Osteoblast (primary cell): ENCODE results near the gene EPHA4. TPM values are rescaled to one million over a fixed set of nuclear protein-coding genes. Genes with fewer than 3 reads are reported as not detected.

Experiments
- DNase-seq: peaks from one replicate; pipeline ENCODE4 v3.0.0; 2011; ENCODE audit warnings: low spot score, mixed read lengths; ENCODE audit not compliant: insufficient read length; ENCODE audit errors: missing footprints
- H2AFZ ChIP-seq: 2 replicates; pipeline ENCODE4 v1.6.0; 2011; ENCODE audit warnings: mild to moderate bottlenecking, low read length
- H3K27ac ChIP-seq: 2 replicates; pipeline ENCODE4 v1.5.1; 2011; ENCODE audit warnings: mild to moderate bottlenecking, low read depth, low read length, moderate library complexity
- H3K27me3 ChIP-seq: 2 replicates; pipeline ENCODE4 v1.6.0; 2012; ENCODE audit warnings: mild to moderate bottlenecking, control low read depth, inconsistent platforms, low read length, moderate library complexity; ENCODE audit not compliant: insufficient read depth
- H3K36me3 ChIP-seq: 2 replicates; pipeline ENCODE4 v1.5.1; 2011; ENCODE audit warnings: mild to moderate bottlenecking, low read length, control low read depth, moderate library complexity; ENCODE audit not compliant: insufficient read depth
- H3K4me1 ChIP-seq: 2 replicates; pipeline ENCODE4 v1.5.1; 2011; ENCODE audit warnings: mild to moderate bottlenecking, low read length, control low read depth, moderate library complexity; ENCODE audit not compliant: insufficient read depth
- H3K4me2 ChIP-seq: 2 replicates; pipeline ENCODE4 v1.6.0; 2011; ENCODE audit warnings: mild to moderate bottlenecking, low read length; ENCODE audit not compliant: insufficient read depth
- H3K4me3 ChIP-seq: fragments of 200-600 bp; sonication (generic); 3 replicates; pipeline ENCODE4 v1.5.1; 2012; ENCODE audit warnings: mild to moderate bottlenecking, low read length, inconsistent platforms; ENCODE audit not compliant: insufficient read depth
- H3K79me2 ChIP-seq: 2 replicates; pipeline ENCODE4 v1.6.0; 2012; ENCODE audit warnings: mild to moderate bottlenecking, low read length, control low read depth, inconsistent platforms; ENCODE audit not compliant: insufficient read depth
- H3K9me3 ChIP-seq: 2 replicates; pipeline ENCODE4 v1.5.1; 2011; ENCODE audit warnings: low read depth, low read length, control low read depth
- H4K20me1 ChIP-seq: 2 replicates; pipeline ENCODE4 v1.6.0; 2012; ENCODE audit warnings: mild to moderate bottlenecking, low read length, control low read depth; ENCODE audit not compliant: insufficient read depth
- total RNA-seq: library from RNA; depleted of rRNA; stranded (reverse); fragments of >200 nt; gene quantifications from 2 replicates; pipeline ENCODE4 v1.2.3, GENCODE V29; 2012
- TF ChIP-seq, protein P1 (sequence below): IDR thresholded peaks from 2 replicates; pipeline ENCODE4 v1.5.1; 2011; ENCODE audit warnings: mild to moderate bottlenecking, low read depth, low read length, moderate library complexity; ENCODE audit errors: extremely low read depth

EPHA4 gene
- total RNA-seq, 1 donor = 15.9 TPM

DNA sequence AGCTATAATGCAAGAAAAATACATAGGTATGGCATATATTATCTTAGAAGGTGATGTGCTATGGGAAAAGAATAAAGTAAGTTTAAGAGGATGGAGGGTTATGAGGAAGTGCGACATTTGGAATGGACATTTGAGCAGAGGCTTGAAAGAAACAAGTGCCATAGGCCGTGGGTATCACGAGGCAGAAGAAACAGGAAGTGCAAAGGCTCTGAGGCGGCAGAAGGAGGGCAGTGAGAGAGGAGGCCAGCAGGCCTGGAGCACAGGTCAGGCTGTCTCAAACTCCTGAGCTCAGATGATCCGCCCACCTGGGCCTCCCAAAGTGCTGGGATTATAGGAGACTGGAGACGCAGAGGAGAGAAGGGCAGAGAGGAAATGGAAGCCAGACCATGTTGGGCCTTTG, 40.7 kb upstream of the EPHA4 start:
- Histone ChIP-seq H3K9me3 (no peaks in the 10 kb centered on the region), H3K36me3 (no peaks in the 10 kb centered on the region), H3K27ac (no peak overlapping the region), H2AFZ (no peak overlapping the region), H3K4me3 (no peak overlapping the region), H3K79me2 (no peaks in the 10 kb centered on the region), H3K27me3 (no peaks in the 10 kb centered on the region), H3K4me1 (no peaks in the 10 kb centered on the region), H4K20me1 (no peaks in the 10 kb centered on the region), H3K4me2 (no peak overlapping the region)
- DNase-seq = no peak
- TF ChIP-seq, protein P1, sequence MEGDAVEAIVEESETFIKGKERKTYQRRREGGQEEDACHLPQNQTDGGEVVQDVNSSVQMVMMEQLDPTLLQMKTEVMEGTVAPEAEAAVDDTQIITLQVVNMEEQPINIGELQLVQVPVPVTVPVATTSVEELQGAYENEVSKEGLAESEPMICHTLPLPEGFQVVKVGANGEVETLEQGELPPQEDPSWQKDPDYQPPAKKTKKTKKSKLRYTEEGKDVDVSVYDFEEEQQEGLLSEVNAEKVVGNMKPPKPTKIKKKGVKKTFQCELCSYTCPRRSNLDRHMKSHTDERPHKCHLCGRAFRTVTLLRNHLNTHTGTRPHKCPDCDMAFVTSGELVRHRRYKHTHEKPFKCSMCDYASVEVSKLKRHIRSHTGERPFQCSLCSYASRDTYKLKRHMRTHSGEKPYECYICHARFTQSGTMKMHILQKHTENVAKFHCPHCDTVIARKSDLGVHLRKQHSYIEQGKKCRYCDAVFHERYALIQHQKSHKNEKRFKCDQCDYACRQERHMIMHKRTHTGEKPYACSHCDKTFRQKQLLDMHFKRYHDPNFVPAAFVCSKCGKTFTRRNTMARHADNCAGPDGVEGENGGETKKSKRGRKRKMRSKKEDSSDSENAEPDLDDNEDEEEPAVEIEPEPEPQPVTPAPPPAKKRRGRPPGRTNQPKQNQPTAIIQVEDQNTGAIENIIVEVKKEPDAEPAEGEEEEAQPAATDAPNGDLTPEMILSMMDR = no peak

DNA sequence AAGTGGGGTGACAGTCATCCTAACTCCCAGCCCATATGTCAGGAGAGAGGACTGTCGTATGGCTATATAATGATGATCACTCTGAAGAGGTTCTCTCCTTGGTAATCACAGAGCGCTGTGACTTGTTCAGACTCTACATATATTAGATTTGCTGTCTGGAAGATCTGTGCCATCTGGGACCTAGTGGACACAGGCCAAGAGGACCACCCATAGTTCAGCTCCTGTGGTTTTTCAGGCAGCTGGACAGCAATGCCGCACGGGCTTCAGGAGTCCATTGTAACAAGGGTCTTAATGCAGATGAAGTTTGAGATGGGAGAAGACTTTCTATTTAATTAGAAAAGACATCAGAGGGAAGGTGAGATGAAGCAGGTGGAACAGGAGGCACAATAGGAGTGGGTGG, 40.1 kb upstream of the EPHA4 start:
- DNase-seq = no peak
- H4K20me1 ChIP-seq = no peaks in the 10 kb centered on the region

DNA sequence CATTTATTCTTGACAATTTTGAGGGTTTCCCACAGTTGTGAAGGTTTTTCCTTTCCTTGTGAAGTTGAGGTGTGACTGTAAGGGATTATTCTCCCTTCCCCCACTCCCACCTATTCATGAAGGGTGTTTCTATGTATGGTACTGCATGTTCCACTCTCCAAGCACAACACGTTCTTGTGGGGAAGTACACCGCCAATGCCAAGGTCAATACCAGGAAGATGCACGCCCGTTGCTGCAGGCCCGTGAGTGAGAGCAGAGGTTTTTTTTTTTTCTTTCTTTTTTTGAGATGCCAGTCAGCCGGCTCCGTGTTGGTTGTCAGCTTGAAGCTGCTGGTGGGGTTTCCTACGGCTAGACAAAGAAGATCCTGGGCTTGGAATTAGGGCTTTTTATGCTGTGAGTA, 38.6 kb upstream of the EPHA4 start:
- H3K27ac ChIP-seq = no peak overlapping the region
- no peak for DNase-seq
- no peaks in the 10 kb centered on the region for H3K4me1 ChIP-seq
- no peak overlapping the region for H2AFZ ChIP-seq
- H3K79me2 ChIP-seq = no peaks in the 10 kb centered on the region
- H3K36me3 ChIP-seq = no peaks in the 10 kb centered on the region
- no peak overlapping the region for H3K4me2 ChIP-seq
- no peak overlapping the region for H3K4me3 ChIP-seq
- H3K27me3 ChIP-seq = no peaks in the 10 kb centered on the region
- no peaks in the 10 kb centered on the region for H4K20me1 ChIP-seq
- H3K9me3 ChIP-seq = no peaks in the 10 kb centered on the region
- TF ChIP-seq, protein P1 = no peak

More for the DNA sequence above, 40.1 kb upstream of the EPHA4 start:
- Histone ChIP-seq H2AFZ (no peak overlapping the region), H3K79me2 (no peaks in the 10 kb centered on the region), H3K4me3 (no peak overlapping the region), H3K4me2 (no peak overlapping the region), H3K9me3 (no peaks in the 10 kb centered on the region), H3K27ac (no peak overlapping the region), H3K36me3 (no peaks in the 10 kb centered on the region), H3K4me1 (no peaks in the 10 kb centered on the region), H3K27me3 (no peaks in the 10 kb centered on the region)
- TF ChIP-seq, protein P1 = no peak

DNA sequence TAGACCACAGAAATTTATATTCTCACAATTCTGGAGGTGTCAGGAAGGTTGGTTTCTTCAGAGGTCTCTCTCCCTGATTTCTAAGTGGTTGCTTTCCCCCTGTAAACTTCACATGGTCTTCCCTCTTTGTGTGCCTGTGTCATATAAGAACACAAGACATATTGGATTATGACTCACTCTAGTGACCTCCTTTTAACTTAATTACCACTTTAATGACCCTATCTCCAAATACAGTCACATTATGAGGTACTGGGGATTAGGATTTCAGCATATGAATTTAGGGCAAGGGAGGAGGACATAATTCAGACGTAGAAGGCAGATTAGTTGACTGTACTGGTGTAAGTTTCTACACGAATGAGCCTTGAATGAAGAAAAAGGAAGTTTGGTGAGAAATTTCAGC, 38.2 kb upstream of the EPHA4 start:
- Histone ChIP-seq H3K4me3 (no peak overlapping the region), H3K79me2 (no peaks in the 10 kb centered on the region), H3K27ac (no peak overlapping the region), H3K9me3 (no peaks in the 10 kb centered on the region), H3K4me2 (no peak overlapping the region), H3K36me3 (no peaks in the 10 kb centered on the region), H3K27me3 (no peaks in the 10 kb centered on the region), H2AFZ (no peak overlapping the region), H4K20me1 (no peaks in the 10 kb centered on the region), H3K4me1 (no peaks in the 10 kb centered on the region)
- TF ChIP-seq, protein P1 = no peak
- no peak for DNase-seq
